Upper lobe of left lung (tissue), 4 donors: ENCODE data around the gene GAN.

ENCODE experiments used
- CTCF ChIP-seq, 6 experiments: fragments of 450-650 bp in 4 of 6; fragments of 200-600 bp in 2 of 6; sonication (generic) in 2 of 6; IDR thresholded peaks; one replicate each; pipeline ENCODE4 v1.5.1; 2016 to 2019; ENCODE audit warnings: antibody characterized with exemption in 6 of 6
- POLR2A ChIP-seq, 4 donors: fragments of 450-650 bp; IDR thresholded peaks; one replicate each; pipeline ENCODE4 v1.5.1; 2016 to 2017; ENCODE audit warnings: antibody characterized with exemption in 4 of 4, mild to moderate bottlenecking in 2 of 4

GRCh38 chr16:81329947-81330346, 15.2 kb downstream of the GAN start:
- TF ChIP-seq POLR2A (IDR thresholded peaks at IDR 0.05): no peak
- no peak for TF ChIP-seq CTCF (IDR thresholded peaks at IDR 0.05)
